SK-N-SH treated with all-trans-retinoic acid at 6 μM for 48 hours (cell line): Measurements from ENCODE around the gene RHCG.

Source experiments
- ARNTL ChIP-seq: fragments of 450-650 bp; formaldehyde crosslinking; IDR thresholded peaks from 2 replicates; pipeline ENCODE4 v1.5.0; 2020; ENCODE audit warnings: low read depth, mild to moderate bottlenecking, moderate library complexity, borderline replicate concordance
- ISL1 ChIP-seq: fragments of 250-450 bp; sonication (Bioruptor Pico); IDR thresholded peaks from 2 replicates; pipeline ENCODE4 v2.1.2; 2022; ENCODE audit warnings: mild to moderate bottlenecking, moderate library complexity
- PATZ1 ChIP-seq: fragments of 250-450 bp; sonication (Bioruptor Pico); IDR thresholded peaks from 2 replicates; pipeline ENCODE4 v1.8.0; 2020; ENCODE audit warnings: mild to moderate bottlenecking, moderate library complexity, borderline replicate concordance
- SNAI2 ChIP-seq: fragments of 250-450 bp; sonication (Bioruptor Pico); IDR thresholded peaks from 2 replicates; pipeline ENCODE4 v1.5.0; 2020; ENCODE audit warnings: mild to moderate bottlenecking, moderate library complexity
- TCF4 ChIP-seq: fragments of 250-450 bp; sonication (Bioruptor Pico); IDR thresholded peaks from 2 replicates; pipeline ENCODE4 v1.8.0; 2021; ENCODE audit warnings: mild to moderate bottlenecking, moderate library complexity, borderline replicate concordance
- ZC3H10 ChIP-seq: fragments of 250-450 bp; sonication (Bioruptor Pico); IDR thresholded peaks from 2 replicates; pipeline ENCODE4 v1.5.1; 2021; ENCODE audit warnings: mild to moderate bottlenecking, moderate library complexity
- TF ChIP-seq, protein P1 (sequence below): fragments of 250-450 bp; sonication (Bioruptor Pico); IDR thresholded peaks from 2 replicates; pipeline ENCODE4 v1.5.1; 2020; ENCODE audit warnings: low read depth, mild to moderate bottlenecking, moderate library complexity

DNA sequence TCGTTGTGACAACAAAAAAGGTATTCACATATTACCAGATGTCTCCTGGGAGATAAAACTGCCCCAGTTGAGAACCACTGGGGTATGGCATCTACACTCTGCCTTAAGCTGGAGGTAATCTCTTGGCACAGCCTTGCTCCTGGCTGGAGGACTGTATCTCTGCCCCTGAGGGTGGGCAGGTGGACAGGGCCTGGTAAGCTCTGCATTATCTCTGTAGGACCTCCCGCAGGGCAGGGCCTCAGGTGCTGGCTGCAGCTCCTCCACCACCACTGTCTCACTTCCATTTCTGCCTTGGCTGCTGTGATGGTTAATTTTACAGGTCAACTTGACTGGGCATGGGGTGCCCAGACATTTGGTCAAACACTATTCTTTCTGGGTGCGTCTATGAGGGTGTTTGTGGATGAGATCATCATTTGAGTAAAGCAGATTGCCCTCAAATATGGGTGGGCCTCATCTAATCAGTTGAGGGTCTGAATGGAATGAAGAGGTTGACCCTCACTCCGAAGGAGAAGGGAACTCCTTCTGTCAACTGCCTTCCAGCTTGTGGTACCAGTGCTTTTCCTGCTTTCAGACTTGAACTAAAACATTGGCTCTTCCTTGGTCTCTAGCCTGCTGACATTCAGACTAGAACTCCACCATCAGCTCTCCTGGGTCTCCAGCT is 9.8 kb upstream of the RHCG start:
- TF ChIP-seq PATZ1 (CRISPR knock-in tag), result no peak
- no peak for TF ChIP-seq ZC3H10 (CRISPR knock-in tag)
- no peak for TF ChIP-seq ISL1
- TF ChIP-seq TCF4 (CRISPR knock-in tag), result no peak
- TF ChIP-seq ARNTL (CRISPR knock-in tag), result no peak
- TF ChIP-seq, protein P1, sequence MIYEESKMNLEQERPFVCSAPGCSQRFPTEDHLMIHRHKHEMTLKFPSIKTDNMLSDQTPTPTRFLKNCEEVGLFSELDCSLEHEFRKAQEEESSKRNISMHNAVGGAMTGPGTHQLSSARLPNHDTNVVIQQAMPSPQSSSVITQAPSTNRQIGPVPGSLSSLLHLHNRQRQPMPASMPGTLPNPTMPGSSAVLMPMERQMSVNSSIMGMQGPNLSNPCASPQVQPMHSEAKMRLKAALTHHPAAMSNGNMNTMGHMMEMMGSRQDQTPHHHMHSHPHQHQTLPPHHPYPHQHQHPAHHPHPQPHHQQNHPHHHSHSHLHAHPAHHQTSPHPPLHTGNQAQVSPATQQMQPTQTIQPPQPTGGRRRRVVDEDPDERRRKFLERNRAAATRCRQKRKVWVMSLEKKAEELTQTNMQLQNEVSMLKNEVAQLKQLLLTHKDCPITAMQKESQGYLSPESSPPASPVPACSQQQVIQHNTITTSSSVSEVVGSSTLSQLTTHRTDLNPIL (CRISPR knock-in tag), result no peak
- TF ChIP-seq SNAI2 (CRISPR knock-in tag), result no peak
